ENCODE data around the gene EFCAB13.

Gene EFCAB13

GRCh38 chr17:47277921-47278320 is 45.8 kb upstream of the EFCAB13 start:
- H3K4me3 ChIP-seq (ENCODE audit: low read depth, low read length) = no peak overlapping the region
- TF ChIP-seq MYC (IDR thresholded peaks at IDR 0.05; ENCODE audit: low read depth, low read length) (no peak), POLR2A (IDR thresholded peaks at IDR 0.05; ENCODE audit: extremely low read depth, insufficient read length) (no peak), MAX (IDR thresholded peaks at IDR 0.05; ENCODE audit: low read depth, low read length) (no peak), CTCF (IDR thresholded peaks at IDR 0.05; ENCODE audit: low read depth, low read length) (no peak)
- no peak for DNase-seq (ENCODE audit: low read depth)

- no peak for DNase-seq (ENCODE audit: low read depth)
- H3K4me3 ChIP-seq (ENCODE audit: low read depth, low read length) = no peak overlapping the region
- TF ChIP-seq POLR2A (IDR thresholded peaks at IDR 0.05; ENCODE audit: extremely low read depth, insufficient read length) = no peak
- no peak for TF ChIP-seq CTCF (IDR thresholded peaks at IDR 0.05; ENCODE audit: low read depth, low read length)
- no peak for TF ChIP-seq MAX (IDR thresholded peaks at IDR 0.05; ENCODE audit: low read depth, low read length)
- no peak for TF ChIP-seq MYC (IDR thresholded peaks at IDR 0.05; ENCODE audit: low read depth, low read length)
Observed at GRCh38 chr17:47278561-47278960, 45.2 kb upstream of the EFCAB13 start.

GRCh38 chr17:47279062-47279801 is 44.5 kb upstream of the EFCAB13 start:
- peak overlapping the region; percentile 19 for H3K4me3 ChIP-seq (ENCODE audit: low read depth, low read length)
- peak; percentile 84 for DNase-seq (ENCODE audit: low read depth)
- no peak for TF ChIP-seq POLR2A (IDR thresholded peaks at IDR 0.05; ENCODE audit: extremely low read depth, insufficient read length)
- 0 out of 2 replicates have a peak, but pooled peaks have one; percentile 47 for TF ChIP-seq MYC (IDR thresholded peaks at IDR 0.05; ENCODE audit: low read depth, low read length)

GRCh38 chr17:47280072-47280811 is 43.5 kb upstream of the EFCAB13 start:
- TF ChIP-seq MAX (IDR thresholded peaks at IDR 0.05; ENCODE audit: low read depth, low read length) (no peak), MYC (IDR thresholded peaks at IDR 0.05; ENCODE audit: low read depth, low read length) (no peak), CTCF (IDR thresholded peaks at IDR 0.05; ENCODE audit: low read depth, low read length) (no peak), POLR2A (IDR thresholded peaks at IDR 0.05; ENCODE audit: extremely low read depth, insufficient read length) (no peak)
- H3K4me3 ChIP-seq (ENCODE audit: low read depth, low read length) = no peak overlapping the region
- DNase-seq (ENCODE audit: low read depth) = no peak

GRCh38 chr17:47281216-47281615 is 42.5 kb upstream of the EFCAB13 start:
- TF ChIP-seq CTCF (IDR thresholded peaks at IDR 0.05; ENCODE audit: low read depth, low read length) (no peak), MAX (IDR thresholded peaks at IDR 0.05; ENCODE audit: low read depth, low read length) (no peak), POLR2A (IDR thresholded peaks at IDR 0.05; ENCODE audit: extremely low read depth, insufficient read length) (no peak), MYC (IDR thresholded peaks at IDR 0.05; ENCODE audit: low read depth, low read length) (no peak)
- DNase-seq (ENCODE audit: low read depth) = no peak
- no peak overlapping the region for H3K4me3 ChIP-seq (ENCODE audit: low read depth, low read length)

GRCh38 chr17:47285003-47285402 is 38.8 kb upstream of the EFCAB13 start:
- H3K4me3 ChIP-seq (ENCODE audit: low read depth, low read length) = no peak overlapping the region
- TF ChIP-seq CTCF (IDR thresholded peaks at IDR 0.05; ENCODE audit: low read depth, low read length) (no peak), MAX (IDR thresholded peaks at IDR 0.05; ENCODE audit: low read depth, low read length) (no peak), MYC (IDR thresholded peaks at IDR 0.05; ENCODE audit: low read depth, low read length) (no peak), POLR2A (IDR thresholded peaks at IDR 0.05; ENCODE audit: extremely low read depth, insufficient read length) (no peak)
- DNase-seq (ENCODE audit: low read depth) = no peak

Data from NB4 (cell line).